Panc1 (cell line): Measurements from ENCODE around the gene PRICKLE3. TPM values are rescaled to one million over a fixed set of nuclear protein-coding genes. Genes with fewer than 3 reads are reported as not detected.

Experiments
- ATAC-seq: fragments of 200-7000 bp; cut with Tn5 transposase; 2 replicates; pipeline ENCODE4 v1.9.1; 2020; ENCODE audit warnings: mild to moderate bottlenecking, moderate library complexity
- BruUV-seq: library from RNA; stranded (reverse); fragments of 400-500 nt; replicated peaks from 2 replicates; lab custom pipeline; 2021; lab: Mats Ljungman, UMichigan
- CTCF ChIA-PET: fragments of 300-600 bp; sonication (Branson Sonifier 250); formaldehyde crosslinking; loops from one replicate; lab custom pipeline; 2022; ENCODE audit warnings: antibody characterized with exemption; lab: Charles Lee
- POLR2A ChIA-PET: fragments of 300-600 bp; sonication (Branson Sonifier 250); formaldehyde crosslinking; loops from one replicate; lab custom pipeline; 2022; ENCODE audit warnings: antibody characterized with exemption; lab: Charles Lee
- DNase-seq: peaks from one replicate; pipeline ENCODE4 v3.0.0-alpha.2; 2010; ENCODE audit warnings: low read depth, low spot score
- H3K27ac ChIP-seq: 2 replicates; pipeline ENCODE4 v1.5.1; 2011; ENCODE audit warnings: mild to moderate bottlenecking, low read length, inconsistent platforms
- H3K27me3 ChIP-seq: fragments of 200-500 bp; sonication (Bioruptor generic); 2 replicates; pipeline ENCODE4 v1.6.0; 2014; ENCODE audit warnings: low read length, inconsistent platforms; ENCODE audit not compliant: control insufficient read depth, insufficient read depth
- H3K36me3 ChIP-seq: fragments of 200-500 bp; sonication (Bioruptor generic); 2 replicates; pipeline ENCODE4 v1.5.1; 2014; ENCODE audit warnings: inconsistent platforms, mild to moderate bottlenecking, low read length, moderate library complexity; ENCODE audit not compliant: control insufficient read depth, insufficient read depth
- H3K4me1 ChIP-seq: 2 replicates; pipeline ENCODE4 v1.5.1; 2011; ENCODE audit warnings: inconsistent platforms, mild to moderate bottlenecking, low read length, moderate library complexity; ENCODE audit not compliant: control insufficient read depth, insufficient read depth
- H3K4me3 ChIP-seq, 2 experiments: 2 replicates each; pipeline ENCODE4 v1.5.1; 2011 to 2012; ENCODE audit warnings: low read depth in 2 of 2, low read length in 2 of 2, mild to moderate bottlenecking in 2 of 2, inconsistent platforms in 1 of 2, moderate library complexity in 1 of 2
- H3K9me3 ChIP-seq: fragments of 200-500 bp; sonication (Bioruptor generic); 2 replicates; pipeline ENCODE4 v1.5.1; 2014; ENCODE audit warnings: low read depth, mild to moderate bottlenecking, inconsistent platforms, low read length, moderate library complexity; ENCODE audit not compliant: control insufficient read depth, insufficient read depth
- CTCF ChIP-seq: fragments of 450-650 bp; IDR thresholded peaks from 2 replicates; pipeline ENCODE4 v1.5.1; 2017; ENCODE audit warnings: mild to moderate bottlenecking
- POLR2AphosphoS5 ChIP-seq: IDR thresholded peaks from 2 replicates; pipeline ENCODE4 v1.6.1; 2012; ENCODE audit warnings: mild to moderate bottlenecking, low read depth, low read length, moderate library complexity
- SIN3A ChIP-seq: IDR thresholded peaks from 2 replicates; pipeline ENCODE4 v1.6.1; 2012; ENCODE audit warnings: low read depth, mild to moderate bottlenecking, low read length, moderate library complexity, borderline replicate concordance; ENCODE audit not compliant: insufficient read depth
- TCF7L2 ChIP-seq: IDR thresholded peaks from 2 replicates; pipeline ENCODE4 v1.6.1; 2011; ENCODE audit warnings: mild to moderate bottlenecking, low read depth, low read length, inconsistent platforms
- in situ Hi-C: cut with HindIII; loops from 2 replicates; pipeline ENCODE4 v1.10.0; 2016; ENCODE audit warnings: low sequenced_read_pairs, low pct_unique_long_range_greater_than_20kb
- intact Hi-C: fragments of 100-400 bp; cut with micrococcal nuclease; formaldehyde crosslinking; loops from one replicate; pipeline ENCODE4 v1.10.0; 2022; ENCODE audit not compliant: unreplicated experiment
- total RNA-seq: library from RNA; stranded (reverse); gene quantifications from one replicate; pipeline ENCODE4 v1.2.1, GENCODE V29; 2021; ENCODE audit not compliant: unreplicated experiment
- TF ChIP-seq, protein P1 (sequence below), 2 experiments: IDR thresholded peaks; 2 replicates each; pipeline ENCODE4 v1.6.1; 2011 to 2012; ENCODE audit warnings: low read depth in 2 of 2, control low read depth in 1 of 2, low read length in 1 of 2, mild to moderate bottlenecking in 1 of 2, moderate library complexity in 1 of 2; ENCODE audit not compliant: insufficient read depth in 1 of 2

PRICKLE3 gene
- total RNA-seq, 1 experiment from 2014 or later = 40.1 TPM

DNA sequence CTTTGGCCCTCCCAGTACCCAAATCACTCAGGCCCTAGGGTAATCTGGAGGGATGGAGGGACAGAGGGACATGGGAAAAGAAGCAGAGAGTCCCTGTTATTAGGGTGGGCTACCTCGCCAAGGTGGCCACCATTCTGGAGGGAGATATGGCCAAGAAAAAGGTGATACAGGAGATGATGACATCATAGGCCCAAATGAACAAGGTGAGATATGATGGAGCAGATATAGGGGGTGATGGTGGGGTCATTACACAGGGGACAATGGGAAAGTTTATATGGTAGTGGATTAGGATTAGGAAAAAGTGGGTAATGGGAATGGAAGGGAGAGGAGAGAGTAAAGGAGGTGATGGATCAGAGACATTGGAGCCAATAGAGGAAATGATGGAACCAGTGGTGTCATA, 26.7 kb upstream of the PRICKLE3 start:
- Histone ChIP-seq H3K4me3 (no peak overlapping the region), H3K9me3 (no peaks in the 10 kb centered on the region), H3K27me3 (no peaks in the 10 kb centered on the region), H3K27ac (no peak overlapping the region), H3K36me3 (no peaks in the 10 kb centered on the region), H3K4me1 (no peaks in the 10 kb centered on the region)
- TF ChIP-seq TCF7L2 (no peak), POLR2AphosphoS5 (no peak), CTCF (no peak)
- TF ChIP-seq, protein P1, sequence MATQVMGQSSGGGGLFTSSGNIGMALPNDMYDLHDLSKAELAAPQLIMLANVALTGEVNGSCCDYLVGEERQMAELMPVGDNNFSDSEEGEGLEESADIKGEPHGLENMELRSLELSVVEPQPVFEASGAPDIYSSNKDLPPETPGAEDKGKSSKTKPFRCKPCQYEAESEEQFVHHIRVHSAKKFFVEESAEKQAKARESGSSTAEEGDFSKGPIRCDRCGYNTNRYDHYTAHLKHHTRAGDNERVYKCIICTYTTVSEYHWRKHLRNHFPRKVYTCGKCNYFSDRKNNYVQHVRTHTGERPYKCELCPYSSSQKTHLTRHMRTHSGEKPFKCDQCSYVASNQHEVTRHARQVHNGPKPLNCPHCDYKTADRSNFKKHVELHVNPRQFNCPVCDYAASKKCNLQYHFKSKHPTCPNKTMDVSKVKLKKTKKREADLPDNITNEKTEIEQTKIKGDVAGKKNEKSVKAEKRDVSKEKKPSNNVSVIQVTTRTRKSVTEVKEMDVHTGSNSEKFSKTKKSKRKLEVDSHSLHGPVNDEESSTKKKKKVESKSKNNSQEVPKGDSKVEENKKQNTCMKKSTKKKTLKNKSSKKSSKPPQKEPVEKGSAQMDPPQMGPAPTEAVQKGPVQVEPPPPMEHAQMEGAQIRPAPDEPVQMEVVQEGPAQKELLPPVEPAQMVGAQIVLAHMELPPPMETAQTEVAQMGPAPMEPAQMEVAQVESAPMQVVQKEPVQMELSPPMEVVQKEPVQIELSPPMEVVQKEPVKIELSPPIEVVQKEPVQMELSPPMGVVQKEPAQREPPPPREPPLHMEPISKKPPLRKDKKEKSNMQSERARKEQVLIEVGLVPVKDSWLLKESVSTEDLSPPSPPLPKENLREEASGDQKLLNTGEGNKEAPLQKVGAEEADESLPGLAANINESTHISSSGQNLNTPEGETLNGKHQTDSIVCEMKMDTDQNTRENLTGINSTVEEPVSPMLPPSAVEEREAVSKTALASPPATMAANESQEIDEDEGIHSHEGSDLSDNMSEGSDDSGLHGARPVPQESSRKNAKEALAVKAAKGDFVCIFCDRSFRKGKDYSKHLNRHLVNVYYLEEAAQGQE (IDR thresholded peaks at IDR 0.05; ENCODE audit: insufficient read depth in 1 of 2, low read depth in 2 of 2, low read length in 1 of 2) = no peak
- ChIA-PET POLR2A (no interaction called here), CTCF (no interaction called here)
- intact Hi-C loops = no loop called here
- in situ Hi-C loops = no loop called here
- ATAC-seq (no peak), DNase-seq (no peak)
- BruUV-seq = no TSS peak

GRCh38 chrX:49212209-49212608, 26.0 kb upstream of the PRICKLE3 start:
- no peak for DNase-seq
- no peak overlapping the region for H3K4me3 ChIP-seq
- CTCF ChIA-PET = no interaction called here
- no peak for ATAC-seq
- H3K27ac ChIP-seq = no peak overlapping the region
- H3K27me3 ChIP-seq = no peaks in the 10 kb centered on the region
- H3K36me3 ChIP-seq = no peaks in the 10 kb centered on the region
- intact Hi-C loops = no loop called here
- no peaks in the 10 kb centered on the region for H3K9me3 ChIP-seq
- POLR2A ChIA-PET = no interaction called here
- no peaks in the 10 kb centered on the region for H3K4me1 ChIP-seq
- in situ Hi-C loops = no loop called here
- TF ChIP-seq CTCF (no peak), TCF7L2 (no peak), SIN3A (no peak), POLR2AphosphoS5 (no peak)
- TF ChIP-seq, protein P1 (IDR thresholded peaks at IDR 0.05; ENCODE audit: insufficient read depth in 1 of 2, low read depth in 2 of 2, low read length in 1 of 2) = no peak
- no TSS peak for BruUV-seq
